Kidney (tissue), 14 donors: ENCODE results near the gene ST6GALNAC4. TPM values are rescaled to one million over a fixed set of nuclear protein-coding genes. Genes with fewer than 3 reads are reported as not detected.

Experiments used
- DNase-seq, 5 donors: peaks; one replicate each; pipeline ENCODE4 v3.0.0-alpha.2; 2013 to 2020
- FAIRE-seq: peaks from 2 replicates; lab custom pipeline; 2012; peaks lifted over from hg19 to GRCh38; lab: Jason Lieb, UNC
- H3K27ac ChIP-seq, 2 donors: one replicate each; pipeline ENCODE4 v1.7.0; 2013; ENCODE audit warnings: low read depth in 2 of 2, low read length in 2 of 2, inconsistent platforms in 1 of 2
- H3K27me3 ChIP-seq: one replicate; pipeline ENCODE4 v1.7.1; 2013; ENCODE audit warnings: low read length, inconsistent platforms; ENCODE audit not compliant: control insufficient read depth, insufficient read depth
- H3K36me3 ChIP-seq, 3 donors: one replicate each; pipeline versions ENCODE4 v1.7.0 to v1.7.1; 2013; ENCODE audit warnings: low read length in 3 of 3, control low read depth in 1 of 3, inconsistent platforms in 1 of 3; ENCODE audit not compliant: insufficient read depth in 3 of 3, control insufficient read depth in 2 of 3
- H3K4me1 ChIP-seq, 3 donors: one replicate each; pipeline versions ENCODE4 v1.7.0 to v1.7.1; 2013; ENCODE audit warnings: low read length in 3 of 3, inconsistent platforms in 1 of 3, low read depth in 1 of 3; ENCODE audit not compliant: control insufficient read depth in 2 of 3, insufficient read depth in 2 of 3
- H3K4me3 ChIP-seq, 3 donors: one replicate each; pipeline versions ENCODE4 v1.7.0 to v1.8.1; 2013; ENCODE audit warnings: low read length in 3 of 3, control low read depth in 1 of 3, inconsistent platforms in 1 of 3
- H3K9ac ChIP-seq, 3 donors: one replicate each; pipeline versions ENCODE4 v1.7.0 to v1.7.1; 2013; ENCODE audit warnings: low read length in 3 of 3, control low read depth in 1 of 3, inconsistent platforms in 1 of 3
- H3K9me3 ChIP-seq, 3 donors: one replicate each; pipeline versions ENCODE4 v1.7.0 to v1.7.1; 2013; ENCODE audit warnings: low read length in 3 of 3, control low read depth in 1 of 3, inconsistent platforms in 1 of 3; ENCODE audit not compliant: control insufficient read depth in 2 of 3, insufficient read depth in 1 of 3
- intact Hi-C: fragments of 100-400 bp; cut with DNase I; formaldehyde crosslinking; loops from one replicate; pipeline ENCODE4 v1.11.1; 2022
- polyA plus RNA-seq: library from polyadenylated mRNA; stranded (reverse); fragments of 350-450 nt; fragmentation: Illumina TruSeq; extraction: RNeasy Lipid Tissue Mini Kit (QIAGEN cat#74804); gene quantifications from one replicate; pipeline ENCODE4 v1.2.3, GENCODE V29; 2014; ENCODE audit warnings: low read depth, low replicate concordance; ENCODE audit not compliant: insufficient read depth
- total RNA-seq: library from RNA; stranded (reverse); fragmentation: NEBNext Ultra II Directional; extraction: Animal tissue kit (Norgen Biotek cat#: 25700); gene quantifications from one replicate; pipeline ENCODE4 v1.2.1, GENCODE V29; 2021
- TF ChIP-seq, protein P1 (sequence below): IDR thresholded peaks from 3 replicates; pipeline ENCODE4 v1.5.1; 2012; ENCODE audit warnings: mild to moderate bottlenecking, moderate library complexity, borderline replicate concordance; ENCODE audit not compliant: insufficient read depth; ENCODE audit errors: extremely low read depth
- donor health status: control.
- donor health status: control.
- donor health status: control.
- donor health status: control.
- donor health status: control.
- donor health status: DM: yes; HTN: yes; CAD: no.
- donor health status: Normal renal cell carcinoma (clear cell type).

ST6GALNAC4 gene
- total and polyA plus RNA-seq, 2 donors from 2014 or later = 31.4 to 31.6 TPM

DNA sequence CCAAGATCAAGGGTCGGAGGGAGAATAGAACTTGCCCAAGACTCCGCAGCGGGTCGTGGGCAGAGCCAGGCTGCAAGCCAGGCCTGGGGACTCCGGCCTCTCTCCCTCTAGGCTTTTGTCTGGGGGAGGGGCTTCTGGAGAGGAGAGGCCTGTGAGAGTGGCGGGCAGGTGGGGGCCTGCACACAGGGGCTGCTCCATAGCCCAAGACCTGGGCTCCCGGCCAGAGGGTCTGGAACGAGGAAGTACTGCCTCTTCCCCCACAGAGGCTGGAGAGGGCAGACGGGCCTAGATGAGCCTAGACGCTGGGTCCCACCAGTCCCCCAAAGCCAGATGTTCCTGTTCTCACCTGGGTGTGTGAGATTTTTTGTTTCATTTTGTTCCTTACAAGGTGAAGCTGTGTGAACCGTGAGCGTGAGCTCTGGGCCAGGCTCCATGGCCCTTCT is 12.3 kb downstream of the ST6GALNAC4 start:
- no peaks in the 10 kb centered on the region for H3K9me3 ChIP-seq
- peaks cover 4 to 36% (median 34%) of the 10 kb centered on the region in 3 donors for H3K4me1 ChIP-seq
- H3K36me3 ChIP-seq = no peaks in the 10 kb centered on the region
- peak overlapping the region; percentile 80 to 85 for H3K27ac ChIP-seq
- FAIRE-seq (no peak), DNase-seq (peak; percentile 70 to 94 (median 79))
- intact Hi-C loops = no loop called here
- TF ChIP-seq, protein P1, sequence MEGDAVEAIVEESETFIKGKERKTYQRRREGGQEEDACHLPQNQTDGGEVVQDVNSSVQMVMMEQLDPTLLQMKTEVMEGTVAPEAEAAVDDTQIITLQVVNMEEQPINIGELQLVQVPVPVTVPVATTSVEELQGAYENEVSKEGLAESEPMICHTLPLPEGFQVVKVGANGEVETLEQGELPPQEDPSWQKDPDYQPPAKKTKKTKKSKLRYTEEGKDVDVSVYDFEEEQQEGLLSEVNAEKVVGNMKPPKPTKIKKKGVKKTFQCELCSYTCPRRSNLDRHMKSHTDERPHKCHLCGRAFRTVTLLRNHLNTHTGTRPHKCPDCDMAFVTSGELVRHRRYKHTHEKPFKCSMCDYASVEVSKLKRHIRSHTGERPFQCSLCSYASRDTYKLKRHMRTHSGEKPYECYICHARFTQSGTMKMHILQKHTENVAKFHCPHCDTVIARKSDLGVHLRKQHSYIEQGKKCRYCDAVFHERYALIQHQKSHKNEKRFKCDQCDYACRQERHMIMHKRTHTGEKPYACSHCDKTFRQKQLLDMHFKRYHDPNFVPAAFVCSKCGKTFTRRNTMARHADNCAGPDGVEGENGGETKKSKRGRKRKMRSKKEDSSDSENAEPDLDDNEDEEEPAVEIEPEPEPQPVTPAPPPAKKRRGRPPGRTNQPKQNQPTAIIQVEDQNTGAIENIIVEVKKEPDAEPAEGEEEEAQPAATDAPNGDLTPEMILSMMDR = no peak
- H3K4me3 ChIP-seq = no peak overlapping the region
- H3K27me3 ChIP-seq = no peaks in the 10 kb centered on the region
- peak overlapping the region in 2 of 3 donors; percentile 19 to 67 for H3K9ac ChIP-seq

DNA sequence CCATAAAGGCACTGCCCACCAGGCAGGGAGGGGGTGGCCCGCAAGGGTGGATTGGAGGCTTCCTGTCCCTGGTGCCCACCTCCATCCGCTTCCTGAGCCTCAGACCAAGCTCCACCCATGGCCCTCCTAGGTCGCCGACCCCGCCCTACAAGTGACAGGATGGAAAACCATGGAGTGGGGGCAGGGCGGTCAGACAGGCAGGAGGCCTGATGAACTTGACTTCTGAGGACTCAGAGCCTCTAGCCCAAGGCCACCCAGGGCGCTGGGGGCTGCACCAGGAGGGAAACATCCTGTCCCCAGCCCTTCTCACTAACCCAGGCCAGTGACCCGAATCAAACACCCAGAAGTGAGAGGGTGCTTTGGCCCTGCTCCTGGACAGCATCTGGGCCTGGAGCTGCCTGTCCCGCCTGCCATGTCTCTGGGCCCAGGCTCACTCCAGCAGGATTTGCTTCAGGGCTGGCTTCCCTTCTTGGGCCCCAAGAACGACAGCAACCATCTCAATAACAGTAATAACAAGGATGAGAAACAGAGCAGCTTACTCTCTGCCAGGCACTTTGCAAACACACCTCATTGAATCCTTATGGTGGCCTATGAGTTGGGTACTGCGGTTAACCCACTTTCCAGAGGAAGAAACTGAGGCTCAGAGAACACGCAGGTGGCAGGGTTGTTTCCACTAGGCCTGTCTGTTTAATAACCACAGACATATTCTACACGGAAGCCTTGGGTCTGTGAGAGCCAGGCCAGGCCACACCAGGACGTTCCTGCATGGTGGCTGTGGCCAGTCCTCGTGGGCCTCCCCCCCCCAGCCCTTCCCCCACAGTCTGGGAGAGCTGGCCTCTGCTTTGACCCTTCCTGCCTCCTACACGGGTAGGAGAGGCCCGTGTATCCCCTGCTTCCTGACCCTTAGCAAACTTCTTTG is 13.0 kb downstream of the ST6GALNAC4 start:
- Histone ChIP-seq H3K27ac (peak overlapping the region; percentile 80 to 85), H3K9me3 (no peaks in the 10 kb centered on the region), H3K9ac (peak overlapping the region in 1 of 3 donors; percentile 67), H3K4me3 (no peak overlapping the region), H3K36me3 (no peaks in the 10 kb centered on the region), H3K27me3 (no peaks in the 10 kb centered on the region), H3K4me1 (peaks cover 4 to 36% (median 34%) of the 10 kb centered on the region in 3 donors)
- TF ChIP-seq, protein P1 = no peak
- intact Hi-C loops = no loop called here
- DNase-seq = peak; percentile 70 to 96 (median 86)
- no peak for FAIRE-seq

DNA sequence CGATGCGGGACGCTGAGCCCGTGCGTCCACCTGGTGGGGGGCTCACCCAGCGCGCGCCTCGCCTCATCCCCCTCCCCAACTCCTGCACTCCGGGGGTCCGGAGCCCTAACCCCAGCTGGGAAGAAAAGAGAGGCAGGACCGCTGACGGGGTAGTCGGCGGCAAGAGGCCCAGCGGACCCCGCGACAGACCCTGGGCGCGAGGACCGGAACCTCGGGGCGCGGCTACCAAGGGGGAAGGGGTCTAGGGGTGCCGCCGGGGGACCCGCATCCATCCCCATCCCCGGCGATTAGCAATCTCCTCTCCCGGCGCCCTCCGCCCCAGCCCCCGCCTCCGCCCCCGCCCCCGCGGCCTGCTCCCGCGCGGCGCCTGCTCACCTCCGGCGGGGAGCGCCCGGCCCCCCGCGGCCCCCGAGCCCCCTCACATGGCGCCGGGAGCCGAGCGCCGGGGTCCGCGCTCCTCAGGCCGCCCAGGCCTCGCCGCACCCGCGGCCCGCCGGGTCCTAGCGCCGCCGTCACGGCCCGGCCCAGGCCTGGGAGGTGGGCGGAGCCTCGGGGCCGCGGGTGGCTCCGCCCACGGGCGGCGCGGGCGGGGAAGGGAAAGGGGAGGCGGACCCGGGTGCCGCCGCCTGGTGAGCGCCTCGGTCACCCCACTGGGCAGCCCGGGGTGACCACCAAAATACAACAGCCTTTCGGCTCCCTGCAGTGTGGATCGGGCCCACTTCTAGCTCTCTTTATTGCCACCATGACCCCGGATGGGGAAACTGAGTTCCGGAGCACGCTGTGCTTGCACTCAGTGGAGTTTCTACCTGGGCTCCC is 17.5 kb downstream of the ST6GALNAC4 start, which contains the start of gene ST6GALNAC6:
TSS of gene ST6GALNAC6 (minus strand) at position 476 of the 816 bp plus-strand sequence. CDS start 1,622 bp downstream, outside the sequence.
- peak within 1 kb of the TSS; percentile 62 to 74 (median 71) for H3K4me3 ChIP-seq
- peaks cover 0 to 31% (median 19%) of the 10 kb centered on the region in 3 donors for H3K4me1 ChIP-seq
- no peak for FAIRE-seq
- H3K27me3 ChIP-seq = no peaks in the 10 kb centered on the region
- peaks cover 6 to 9% (median 8%) of the 10 kb centered on the region in 3 donors for H3K36me3 ChIP-seq
- DNase-seq = peak; percentile 73 to 95 (median 88)
- TF ChIP-seq, protein P1 = no peak
- intact Hi-C loops = no loop called here
- H3K9me3 ChIP-seq = no peaks in the 10 kb centered on the region
- peak within 1 kb of the TSS; percentile 26 to 73 (median 67) for H3K9ac ChIP-seq
- peak within 1 kb of the TSS; percentile 83 to 91 for H3K27ac ChIP-seq
